ENCODE data around the gene PSMA7.
"Not testable (repeated sequence)": the region's sequence is repeated elsewhere in the genome, so short reads cannot be mapped to it uniquely, and the experiment has no call there.

PSMA7 gene

GRCh38 chr20:62119115-62119514 is 24.1 kb downstream of the PSMA7 start:
- no peak for DNase-seq

GRCh38 chr20:62118113-62119043 is 24.8 kb downstream of the PSMA7 start:
- no peak for DNase-seq

GRCh38 chr20:62117658-62118057 is 25.5 kb downstream of the PSMA7 start:
- DNase-seq: no peak

GRCh38 chr20:62117362-62117646 is 25.9 kb downstream of the PSMA7 start:
- DNase-seq: no peak

GRCh38 chr20:62116558-62117361 is 26.4 kb downstream of the PSMA7 start:
- no peak for DNase-seq

- not testable (repeated sequence) for DNase-seq
These were observed 27.3 kb downstream of the PSMA7 start for GRCh38 chr20:62115800-62116407.

GRCh38 chr20:62114894-62115293 is 28.3 kb downstream of the PSMA7 start:
- no peak for DNase-seq

- no peak for DNase-seq
These were observed 30.8 kb downstream of the PSMA7 start for GRCh38 chr20:62112368-62112767.

- DNase-seq: no peak
These were observed 32.0 kb downstream of the PSMA7 start for GRCh38 chr20:62111148-62111547.

- DNase-seq: no peak
These were observed 37.6 kb downstream of the PSMA7 start for GRCh38 chr20:62105592-62105991.

GRCh38 chr20:62104791-62105345 is 38.3 kb downstream of the PSMA7 start:
- no peak for DNase-seq

- DNase-seq: no peak
These were observed 38.9 kb downstream of the PSMA7 start for GRCh38 chr20:62104234-62104789.

- DNase-seq: no peak
These were observed 39.5 kb downstream of the PSMA7 start for GRCh38 chr20:62103508-62104233.

GRCh38 chr20:62101078-62101477 is 42.1 kb downstream of the PSMA7 start:
- DNase-seq: no peak

- DNase-seq: no peak
These were observed 45.2 kb downstream of the PSMA7 start for GRCh38 chr20:62097881-62098407.

- DNase-seq: no peak
These were observed 46.5 kb downstream of the PSMA7 start for GRCh38 chr20:62096421-62097380.

GRCh38 chr20:62089393-62089792 is 53.8 kb downstream of the PSMA7 start:
- DNase-seq: no peak

- DNase-seq: peak; percentile 49
These were observed 54.7 kb downstream of the PSMA7 start for GRCh38 chr20:62088258-62089127.

GRCh38 chr20:62087632-62088031 is 55.6 kb downstream of the PSMA7 start:
- no peak for DNase-seq
